ENCODE data around the gene C2orf49.
"Not testable (repeated sequence)": the region's sequence is repeated elsewhere in the genome, so short reads cannot be mapped to it uniquely, and the experiment has no call there.

DNA sequence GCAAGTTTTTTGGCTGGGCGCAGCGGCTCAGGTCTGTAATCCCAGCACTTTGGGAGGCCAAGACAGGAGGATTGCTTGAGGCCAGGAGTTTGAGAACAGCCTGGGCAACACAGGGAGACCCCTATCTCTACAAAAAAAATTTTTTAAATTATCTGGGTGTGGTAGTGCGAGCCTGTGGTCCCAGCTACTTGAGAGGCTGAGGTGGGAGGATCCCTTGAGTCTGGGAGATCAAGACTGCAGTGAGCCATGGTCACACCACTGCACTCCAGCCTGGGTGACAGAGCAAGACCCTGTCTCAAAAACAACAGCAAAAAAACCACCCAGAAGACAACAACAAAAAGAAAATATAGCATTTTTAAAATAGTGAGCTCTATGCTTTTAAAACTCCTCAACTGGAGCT lies 10.1 kb upstream of the C2orf49 start:
- TF ChIP-seq, protein P1, sequence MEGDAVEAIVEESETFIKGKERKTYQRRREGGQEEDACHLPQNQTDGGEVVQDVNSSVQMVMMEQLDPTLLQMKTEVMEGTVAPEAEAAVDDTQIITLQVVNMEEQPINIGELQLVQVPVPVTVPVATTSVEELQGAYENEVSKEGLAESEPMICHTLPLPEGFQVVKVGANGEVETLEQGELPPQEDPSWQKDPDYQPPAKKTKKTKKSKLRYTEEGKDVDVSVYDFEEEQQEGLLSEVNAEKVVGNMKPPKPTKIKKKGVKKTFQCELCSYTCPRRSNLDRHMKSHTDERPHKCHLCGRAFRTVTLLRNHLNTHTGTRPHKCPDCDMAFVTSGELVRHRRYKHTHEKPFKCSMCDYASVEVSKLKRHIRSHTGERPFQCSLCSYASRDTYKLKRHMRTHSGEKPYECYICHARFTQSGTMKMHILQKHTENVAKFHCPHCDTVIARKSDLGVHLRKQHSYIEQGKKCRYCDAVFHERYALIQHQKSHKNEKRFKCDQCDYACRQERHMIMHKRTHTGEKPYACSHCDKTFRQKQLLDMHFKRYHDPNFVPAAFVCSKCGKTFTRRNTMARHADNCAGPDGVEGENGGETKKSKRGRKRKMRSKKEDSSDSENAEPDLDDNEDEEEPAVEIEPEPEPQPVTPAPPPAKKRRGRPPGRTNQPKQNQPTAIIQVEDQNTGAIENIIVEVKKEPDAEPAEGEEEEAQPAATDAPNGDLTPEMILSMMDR (IDR thresholded peaks at IDR 0.05; ENCODE audit: low read depth, low read length), result not testable (repeated sequence)
- TF ChIP-seq EZH2phosphoT487 (IDR thresholded peaks at IDR 0.05; ENCODE audit: low read depth), result not testable (repeated sequence)
